PC-3 (cell line): Measurements from ENCODE around the gene PDE6G. TPM values are rescaled to one million over a fixed set of nuclear protein-coding genes. Genes with fewer than 3 reads are reported as not detected.

Source experiments
- ATAC-seq: fragments of 200-7000 bp; cut with Tn5 transposase; 2 replicates; pipeline ENCODE4 v1.9.1; 2020; ENCODE audit warnings: mild to moderate bottlenecking, moderate library complexity
- BruUV-seq: library from RNA; stranded (reverse); fragments of 400-500 nt; replicated peaks from 2 replicates; lab custom pipeline; 2021; lab: Mats Ljungman, UMichigan
- CTCF ChIA-PET: fragments of 300-600 bp; sonication (Branson Sonifier 250); formaldehyde crosslinking; loops from one replicate; lab custom pipeline; 2022; ENCODE audit warnings: antibody characterized with exemption; lab: Charles Lee
- POLR2A ChIA-PET: fragments of 300-600 bp; sonication (Branson Sonifier 250); formaldehyde crosslinking; loops from one replicate; lab custom pipeline; 2022; ENCODE audit warnings: antibody characterized with exemption; ENCODE audit not compliant: unreplicated experiment; lab: Charles Lee
- DNase-seq: peaks from one replicate; pipeline ENCODE4 v3.0.0-alpha.2; 2015
- H2AFZ ChIP-seq: fragments of 300-600 bp; sonication (generic); 2 replicates; pipeline ENCODE4 v1.6.0; 2016; ENCODE audit warnings: antibody characterized with exemption, low read length
- H3F3A ChIP-seq: fragments of 300-600 bp; sonication (generic); one replicate; pipeline ENCODE4 v1.6.0; 2017; ENCODE audit warnings: antibody characterized with exemption, low read length, control low read depth, mild to moderate bottlenecking; ENCODE audit not compliant: unreplicated experiment
- H3K27ac ChIP-seq: fragments of 300-600 bp; sonication (generic); 2 replicates; pipeline ENCODE4 v1.5.1; 2016; ENCODE audit warnings: mild to moderate bottlenecking, low read length
- H3K27me3 ChIP-seq: fragments of 300-600 bp; sonication (generic); 2 replicates; pipeline ENCODE4 v1.6.1; 2016; ENCODE audit warnings: low read length, mixed read lengths
- H3K36me3 ChIP-seq: fragments of 300-600 bp; sonication (generic); 2 replicates; pipeline ENCODE4 v1.6.1; 2016; ENCODE audit warnings: low read depth, mixed run types, low read length, mixed read lengths
- H3K4me1 ChIP-seq: fragments of 300-600 bp; sonication (generic); 2 replicates; pipeline ENCODE4 v1.5.1; 2016; ENCODE audit warnings: low read length; ENCODE audit not compliant: insufficient read depth
- H3K4me2 ChIP-seq: fragments of 300-600 bp; sonication (generic); 2 replicates; pipeline ENCODE4 v1.6.0; 2016; ENCODE audit warnings: low read length
- H3K4me3 ChIP-seq: fragments of 300-600 bp; sonication (generic); 2 replicates; pipeline ENCODE4 v1.5.1; 2016; ENCODE audit warnings: mild to moderate bottlenecking, low read length, mixed read lengths
- H3K79me2 ChIP-seq: fragments of 300-600 bp; sonication (generic); 2 replicates; pipeline ENCODE4 v1.6.1; 2017; ENCODE audit warnings: low read length, mixed read lengths
- H3K9ac ChIP-seq: fragments of 300-600 bp; sonication (generic); 2 replicates; pipeline ENCODE4 v1.6.0; 2016; ENCODE audit warnings: mild to moderate bottlenecking, low read length
- H3K9me2 ChIP-seq: fragments of 300-600 bp; sonication (generic); replicated peaks from 2 replicates; pipeline ENCODE4 v1.6.1; 2016; ENCODE audit warnings: mixed run types, low read length, mixed read lengths
- H3K9me3 ChIP-seq: fragments of 300-600 bp; sonication (generic); 2 replicates; pipeline ENCODE4 v1.6.1; 2016; ENCODE audit warnings: low read length, mixed read lengths
- H4K20me1 ChIP-seq: fragments of 300-600 bp; sonication (generic); 2 replicates; pipeline ENCODE4 v1.6.1; 2016; ENCODE audit warnings: low read length, mixed read lengths
- EZH2 ChIP-seq: fragments of 300-600 bp; sonication (generic); IDR thresholded peaks from one replicate; pipeline ENCODE4 v1.6.1; 2017; ENCODE audit warnings: antibody characterized with exemption, mild to moderate bottlenecking, low read length; ENCODE audit not compliant: unreplicated experiment
- EZH2phosphoT487 ChIP-seq: fragments of 300-600 bp; sonication (generic); IDR thresholded peaks from 2 replicates; pipeline ENCODE4 v1.6.1; 2018; ENCODE audit warnings: mild to moderate bottlenecking, antibody characterized with exemption, low read length, borderline replicate concordance
- intact Hi-C: fragments of 100-400 bp; cut with micrococcal nuclease; formaldehyde crosslinking; loops from 2 replicates; pipeline ENCODE4 v1.9.0; 2023
- total RNA-seq: library from RNA; depleted of rRNA; stranded (reverse); fragments of >200 nt; gene quantifications from 2 replicates; pipeline ENCODE4 v1.2.3, GENCODE V29; 2014
- TF ChIP-seq, protein P1 (sequence below): fragments of 300-600 bp; sonication (generic); conservative IDR thresholded peaks from 2 replicates; pipeline ENCODE4 v1.5.1; 2017; ENCODE audit warnings: antibody characterized with exemption, low read depth, mild to moderate bottlenecking, low read length

The PDE6G gene
- total RNA-seq, 1 experiment from 2014 or later = not detected

GRCh38 chr17:81607431-81607830, 48.9 kb downstream of the PDE6G start:
- Histone ChIP-seq H3K27me3 (no peaks in the 10 kb centered on the region), H3K9me3 (no peaks in the 10 kb centered on the region), H3K9me2 (no peaks in the 10 kb centered on the region), H3K4me3 (no peak overlapping the region), H3K79me2 (peaks cover 46% of the 10 kb centered on the region), H2AFZ (no peak overlapping the region), H3F3A (no peaks in the 10 kb centered on the region), H3K9ac (no peak overlapping the region), H3K27ac (no peak overlapping the region), H3K36me3 (peaks cover 61% of the 10 kb centered on the region), H4K20me1 (peaks cover 25% of the 10 kb centered on the region), H3K4me1 (no peaks in the 10 kb centered on the region), H3K4me2 (no peak overlapping the region)
- ATAC-seq (no peak), DNase-seq (no peak)
- BruUV-seq = no TSS peak
- TF ChIP-seq EZH2phosphoT487 (no peak), EZH2 (no peak)
- TF ChIP-seq, protein P1, sequence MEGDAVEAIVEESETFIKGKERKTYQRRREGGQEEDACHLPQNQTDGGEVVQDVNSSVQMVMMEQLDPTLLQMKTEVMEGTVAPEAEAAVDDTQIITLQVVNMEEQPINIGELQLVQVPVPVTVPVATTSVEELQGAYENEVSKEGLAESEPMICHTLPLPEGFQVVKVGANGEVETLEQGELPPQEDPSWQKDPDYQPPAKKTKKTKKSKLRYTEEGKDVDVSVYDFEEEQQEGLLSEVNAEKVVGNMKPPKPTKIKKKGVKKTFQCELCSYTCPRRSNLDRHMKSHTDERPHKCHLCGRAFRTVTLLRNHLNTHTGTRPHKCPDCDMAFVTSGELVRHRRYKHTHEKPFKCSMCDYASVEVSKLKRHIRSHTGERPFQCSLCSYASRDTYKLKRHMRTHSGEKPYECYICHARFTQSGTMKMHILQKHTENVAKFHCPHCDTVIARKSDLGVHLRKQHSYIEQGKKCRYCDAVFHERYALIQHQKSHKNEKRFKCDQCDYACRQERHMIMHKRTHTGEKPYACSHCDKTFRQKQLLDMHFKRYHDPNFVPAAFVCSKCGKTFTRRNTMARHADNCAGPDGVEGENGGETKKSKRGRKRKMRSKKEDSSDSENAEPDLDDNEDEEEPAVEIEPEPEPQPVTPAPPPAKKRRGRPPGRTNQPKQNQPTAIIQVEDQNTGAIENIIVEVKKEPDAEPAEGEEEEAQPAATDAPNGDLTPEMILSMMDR = no peak
- ChIA-PET CTCF (no interaction called here), POLR2A (no interaction called here)
- intact Hi-C loops = no loop called here

DNA sequence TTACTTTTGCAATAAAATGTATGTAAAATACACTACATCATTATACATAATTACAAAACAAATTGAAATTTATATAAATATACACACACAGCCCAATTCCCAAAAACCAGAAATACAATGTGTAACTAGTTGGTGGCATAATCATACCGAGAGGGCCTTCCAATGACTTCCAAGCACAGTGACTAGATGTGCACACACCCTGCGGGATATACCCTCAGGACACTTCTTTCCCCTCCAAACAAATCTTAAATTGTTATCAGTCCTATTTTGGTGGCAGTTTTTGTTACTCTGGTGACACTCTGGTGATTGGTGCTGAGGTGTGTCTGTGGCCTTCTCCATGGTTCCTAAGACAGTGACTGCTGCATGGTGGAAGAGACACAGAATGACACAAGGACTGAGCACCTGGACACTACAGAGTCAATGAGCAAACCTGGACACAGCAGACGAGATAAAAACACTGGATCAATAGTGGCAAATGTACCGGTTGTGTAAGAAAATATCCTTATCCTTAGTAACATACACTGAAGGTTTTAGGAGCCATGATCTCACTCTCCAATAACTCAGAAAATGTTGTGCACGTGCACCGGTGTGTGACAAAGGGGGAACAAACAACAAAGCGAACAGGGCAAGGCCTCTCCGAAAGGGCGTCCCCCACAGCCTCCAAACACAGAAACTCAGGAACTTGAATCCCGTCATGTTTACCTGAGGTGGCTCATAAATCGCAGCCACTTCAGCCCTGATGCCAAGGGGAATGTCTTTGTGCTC, 52.3 kb downstream of the PDE6G start:
- no peak for ATAC-seq
- Histone ChIP-seq H3F3A (no peaks in the 10 kb centered on the region), H3K27me3 (no peaks in the 10 kb centered on the region), H3K9me3 (no peaks in the 10 kb centered on the region), H3K4me1 (no peaks in the 10 kb centered on the region), H3K4me2 (no peak overlapping the region), H3K9ac (no peak overlapping the region), H3K27ac (no peak overlapping the region), H3K4me3 (no peak overlapping the region), H3K79me2 (peaks cover 46% of the 10 kb centered on the region), H2AFZ (no peak overlapping the region), H3K36me3 (peaks cover 67% of the 10 kb centered on the region), H4K20me1 (peaks cover 23% of the 10 kb centered on the region), H3K9me2 (no peaks in the 10 kb centered on the region)
- TF ChIP-seq EZH2phosphoT487 = no peak
- TF ChIP-seq, protein P1 = no peak
- TF ChIP-seq EZH2 = no peak
- no peak for DNase-seq
- ChIA-PET POLR2A (no interaction called here), CTCF (no interaction called here)
- intact Hi-C loops = no loop called here
- BruUV-seq = no TSS peak

DNA sequence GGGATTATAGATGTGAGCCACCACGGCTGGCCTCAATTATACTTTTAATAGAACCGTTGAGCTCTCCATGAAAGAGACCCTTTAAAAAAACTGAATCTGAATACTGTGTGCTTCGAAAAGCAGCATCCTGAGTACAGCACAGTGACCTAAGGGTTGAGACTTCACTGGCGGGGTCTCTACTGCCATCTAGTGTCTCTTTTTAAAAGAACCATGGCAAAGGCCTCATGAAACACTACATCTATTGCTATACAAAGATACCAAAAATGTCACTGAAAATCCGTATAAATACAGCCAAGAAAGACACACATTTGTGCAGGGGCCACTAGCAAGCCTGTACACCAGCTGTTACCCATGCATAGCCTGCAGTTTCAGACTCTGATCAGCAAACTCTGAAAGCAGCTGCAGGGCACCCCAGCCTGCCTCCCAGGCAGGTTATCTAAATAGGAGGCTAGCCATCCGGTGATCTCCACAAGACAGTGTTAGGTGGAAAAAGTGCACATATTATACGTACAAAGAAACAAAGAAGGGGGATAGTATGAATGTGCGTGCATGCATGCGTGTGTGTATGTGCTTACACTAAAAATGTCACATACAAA, 54.7 kb downstream of the PDE6G start:
- Histone ChIP-seq H3K27me3 (no peaks in the 10 kb centered on the region), H2AFZ (no peak overlapping the region), H3K36me3 (peaks cover 59% of the 10 kb centered on the region), H3K9ac (no peak overlapping the region), H3K9me2 (no peaks in the 10 kb centered on the region), H3F3A (peaks cover 5% of the 10 kb centered on the region), H3K9me3 (no peaks in the 10 kb centered on the region), H3K27ac (no peak overlapping the region), H4K20me1 (peaks cover 21% of the 10 kb centered on the region), H3K4me3 (no peak overlapping the region), H3K79me2 (peaks cover 32% of the 10 kb centered on the region; the same call in 1 of the 2 replicates), H3K4me2 (no peak overlapping the region), H3K4me1 (no peaks in the 10 kb centered on the region)
- ChIA-PET CTCF (no interaction called here), POLR2A (no interaction called here)
- no TSS peak for BruUV-seq
- intact Hi-C loops = loop anchor here (2.0 kb wide), 2 partner anchors 17 to 45 kb away; no protein-coding TSS in a partner anchor
- ATAC-seq (peak; percentile 99), DNase-seq (peak; percentile 84)
- no peak for TF ChIP-seq EZH2phosphoT487
- TF ChIP-seq, protein P1 = peak; percentile 92
